ENCODE data around the gene ELF5.

The ELF5 gene

DNA sequence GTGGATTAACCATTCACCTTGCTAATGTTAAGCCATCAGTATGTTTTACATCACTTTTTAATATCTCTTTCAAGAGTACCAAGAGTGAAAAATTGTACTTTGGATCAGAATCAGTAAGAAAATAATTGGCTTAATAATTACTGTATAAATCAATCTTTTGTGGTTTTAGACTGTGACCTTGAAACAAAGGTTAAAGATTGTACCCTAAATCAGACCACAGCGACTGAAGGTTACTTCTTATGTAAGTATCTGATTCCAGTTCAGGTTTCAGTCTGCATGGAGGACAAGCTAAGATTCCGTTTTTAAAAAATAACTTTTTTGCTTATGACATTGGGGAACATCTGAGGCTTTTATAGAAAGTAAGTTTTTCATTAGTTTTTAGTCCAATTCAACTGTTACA, 56.0 kb downstream of the ELF5 start:
- in situ Hi-C loops (cut with HindIII; ENCODE audit: low pct_unique_long_range_greater_than_20kb, low sequenced_read_pairs): no loop called here
- DNase-seq (ENCODE audit: low read depth in 1 of 2, low spot score in 1 of 2): no peak
- no peak for TF ChIP-seq JUND (IDR thresholded peaks at IDR 0.05; ENCODE audit: low read depth)

DNA sequence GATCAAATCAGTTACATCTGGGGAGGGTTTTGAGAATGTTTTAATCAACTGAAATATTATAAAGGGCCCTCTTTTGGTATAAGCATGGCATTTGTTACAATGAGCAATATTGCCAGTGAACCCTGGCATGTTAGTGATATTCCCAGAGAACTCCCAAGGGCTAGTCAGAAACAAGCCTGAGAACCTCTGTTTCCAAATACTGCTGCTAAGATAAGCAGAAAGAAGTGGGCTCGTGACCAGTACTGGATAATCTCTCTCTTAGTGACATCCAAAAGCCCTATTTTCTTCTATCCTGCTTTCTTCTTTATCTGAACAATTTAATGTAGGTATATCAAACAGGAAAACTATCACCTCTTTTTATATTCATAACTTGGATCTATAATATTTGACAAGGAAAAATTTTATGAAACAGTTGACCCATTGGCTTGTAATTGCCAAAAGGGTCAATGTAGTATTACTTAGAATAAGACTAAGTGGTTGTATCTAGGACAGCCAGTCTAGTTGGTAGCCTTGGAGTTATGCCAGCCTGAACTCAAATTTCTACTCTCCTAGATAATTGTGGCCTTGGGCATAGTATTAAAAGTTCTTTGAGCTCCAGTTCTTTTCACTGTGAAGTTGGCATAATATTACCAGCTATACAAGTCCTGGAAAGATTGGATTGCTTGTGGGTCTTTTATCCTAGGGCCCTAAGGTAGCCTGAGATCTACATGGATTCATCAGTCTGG, 59.1 kb downstream of the ELF5 start:
- no peak for DNase-seq (ENCODE audit: low read depth in 1 of 2, low spot score in 1 of 2)
- no peak for TF ChIP-seq JUND (IDR thresholded peaks at IDR 0.05; ENCODE audit: low read depth)
- in situ Hi-C loops (cut with HindIII; ENCODE audit: low pct_unique_long_range_greater_than_20kb, low sequenced_read_pairs): no loop called here

DNA sequence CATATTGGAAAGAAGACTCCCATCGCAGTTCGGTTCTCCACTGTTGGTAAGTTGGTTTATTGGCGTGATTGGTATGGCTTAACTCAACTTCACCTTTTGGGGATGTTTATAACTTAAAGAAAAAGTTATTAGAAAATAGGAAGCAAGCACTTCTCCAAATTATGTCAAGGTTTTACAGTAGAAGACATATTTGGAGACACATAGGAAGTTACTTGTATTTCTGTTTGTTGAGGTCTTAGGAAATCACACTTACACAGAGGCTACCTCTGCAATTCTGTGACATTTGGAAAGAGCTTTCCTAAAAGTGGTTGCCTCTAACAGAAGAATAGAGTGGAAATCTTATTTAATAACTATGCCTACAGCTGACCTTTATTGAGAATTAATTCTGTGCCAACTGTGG, 62.5 kb downstream of the ELF5 start:
- in situ Hi-C loops (cut with HindIII; ENCODE audit: low pct_unique_long_range_greater_than_20kb, low sequenced_read_pairs): no loop called here
- TF ChIP-seq JUND (IDR thresholded peaks at IDR 0.05; ENCODE audit: low read depth): no peak
- no peak for DNase-seq (ENCODE audit: low read depth in 1 of 2, low spot score in 1 of 2)

DNA sequence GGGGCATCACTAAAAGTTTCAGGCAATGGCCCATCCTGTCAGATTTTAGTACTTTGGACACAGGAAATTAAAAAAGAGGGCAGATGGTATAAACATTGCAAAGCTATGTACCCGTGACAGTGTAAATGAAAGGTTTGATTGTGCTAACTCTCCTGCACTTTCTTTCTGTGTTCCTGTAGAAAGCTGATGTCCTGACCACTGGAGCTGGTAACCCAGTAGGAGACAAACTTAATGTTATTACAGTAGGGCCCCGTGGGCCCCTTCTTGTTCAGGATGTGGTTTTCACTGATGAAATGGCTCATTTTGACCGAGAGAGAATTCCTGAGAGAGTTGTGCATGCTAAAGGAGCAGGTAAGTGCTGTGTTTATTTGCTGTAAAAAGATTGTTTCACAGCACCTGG, 64.6 kb downstream of the ELF5 start:
- DNase-seq (ENCODE audit: low read depth in 1 of 2, low spot score in 1 of 2): no peak
- in situ Hi-C loops (cut with HindIII; ENCODE audit: low pct_unique_long_range_greater_than_20kb, low sequenced_read_pairs): no loop called here
- no peak for TF ChIP-seq JUND (IDR thresholded peaks at IDR 0.05; ENCODE audit: low read depth)

DNA sequence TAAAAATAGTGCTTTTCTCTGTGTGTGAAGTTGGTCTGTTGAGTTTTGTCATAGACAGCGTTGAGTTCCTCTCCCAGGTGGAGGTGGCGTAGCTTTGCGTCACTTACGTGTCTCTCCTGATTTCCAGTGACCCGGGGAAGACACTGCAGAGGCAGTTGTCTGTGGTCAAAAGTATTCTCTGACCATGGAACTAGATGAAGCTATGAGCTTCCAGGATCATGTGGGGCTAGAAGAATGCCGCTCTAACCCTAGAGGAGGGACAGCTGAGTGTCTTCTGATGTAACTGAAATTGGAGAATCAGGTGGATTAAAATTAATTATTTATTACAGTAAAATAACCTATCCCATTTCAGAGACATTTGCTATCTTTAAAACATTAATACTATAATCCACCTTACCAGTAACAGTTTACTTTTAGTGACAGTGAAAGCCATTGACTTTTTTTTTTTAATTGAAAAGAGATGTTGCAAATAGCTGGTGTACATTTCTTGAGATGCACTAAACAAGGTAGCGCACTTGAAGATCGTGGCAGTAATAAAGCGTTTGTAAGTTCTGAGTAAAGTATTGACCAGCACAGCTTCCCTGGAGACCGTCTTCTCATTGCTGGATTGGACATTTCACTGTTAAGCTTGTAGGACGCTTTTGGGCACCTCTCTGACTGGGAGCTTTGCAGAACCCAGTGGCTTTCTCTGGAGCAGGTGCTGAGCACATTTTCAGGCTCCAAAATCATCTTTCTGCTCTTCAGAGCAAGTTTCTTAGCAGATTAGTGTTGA, 65.2 kb downstream of the ELF5 start:
- in situ Hi-C loops (cut with HindIII; ENCODE audit: low pct_unique_long_range_greater_than_20kb, low sequenced_read_pairs): no loop called here
- no peak for DNase-seq (ENCODE audit: low read depth in 1 of 2, low spot score in 1 of 2)
- TF ChIP-seq JUND (IDR thresholded peaks at IDR 0.05; ENCODE audit: low read depth): no peak

DNA sequence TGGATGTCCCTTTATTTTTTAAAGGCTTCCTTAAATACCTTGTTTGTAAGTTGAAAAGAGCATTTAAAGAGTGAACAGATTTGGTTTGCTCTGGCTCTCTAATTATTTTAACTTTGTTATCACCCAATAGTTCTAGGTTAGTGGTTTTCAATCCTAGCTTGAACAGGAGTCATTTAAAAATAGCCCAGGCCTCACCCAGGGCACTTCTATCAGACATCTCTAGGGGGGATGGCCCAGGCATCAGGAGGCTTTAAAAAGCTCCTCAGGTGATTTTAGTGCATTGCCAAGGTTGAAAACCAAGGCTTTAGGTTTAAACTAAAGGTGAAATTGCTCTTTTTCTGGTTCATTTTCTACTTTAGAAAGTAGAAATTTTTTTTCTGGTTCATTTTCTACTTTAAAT, 66.5 kb downstream of the ELF5 start:
- TF ChIP-seq JUND (IDR thresholded peaks at IDR 0.05; ENCODE audit: low read depth): no peak
- in situ Hi-C loops (cut with HindIII; ENCODE audit: low pct_unique_long_range_greater_than_20kb, low sequenced_read_pairs): no loop called here
- DNase-seq (ENCODE audit: low read depth in 1 of 2, low spot score in 1 of 2): no peak

DNA sequence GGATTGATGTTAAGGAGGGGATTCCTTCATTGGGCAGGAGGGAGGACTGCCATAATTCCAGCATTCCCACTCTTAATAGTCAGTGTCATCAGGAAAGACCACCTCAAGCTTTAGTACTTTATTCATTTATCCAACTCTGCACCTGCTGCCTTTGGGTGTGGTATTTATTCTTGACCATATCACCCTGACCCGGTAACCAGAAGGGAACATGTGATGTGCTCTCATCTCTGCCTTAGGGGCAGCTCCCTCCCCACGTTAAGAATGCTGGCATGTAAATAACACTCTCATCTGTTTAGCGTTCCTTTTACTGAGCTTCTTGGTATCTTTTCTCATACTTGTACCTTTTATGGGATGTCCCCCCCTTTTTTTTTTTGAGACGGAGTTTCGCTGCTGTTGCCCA, 67.2 kb downstream of the ELF5 start:
- in situ Hi-C loops (cut with HindIII; ENCODE audit: low pct_unique_long_range_greater_than_20kb, low sequenced_read_pairs): no loop called here
- no peak for TF ChIP-seq JUND (IDR thresholded peaks at IDR 0.05; ENCODE audit: low read depth)
- no peak for DNase-seq (ENCODE audit: low read depth in 1 of 2, low spot score in 1 of 2)

DNA sequence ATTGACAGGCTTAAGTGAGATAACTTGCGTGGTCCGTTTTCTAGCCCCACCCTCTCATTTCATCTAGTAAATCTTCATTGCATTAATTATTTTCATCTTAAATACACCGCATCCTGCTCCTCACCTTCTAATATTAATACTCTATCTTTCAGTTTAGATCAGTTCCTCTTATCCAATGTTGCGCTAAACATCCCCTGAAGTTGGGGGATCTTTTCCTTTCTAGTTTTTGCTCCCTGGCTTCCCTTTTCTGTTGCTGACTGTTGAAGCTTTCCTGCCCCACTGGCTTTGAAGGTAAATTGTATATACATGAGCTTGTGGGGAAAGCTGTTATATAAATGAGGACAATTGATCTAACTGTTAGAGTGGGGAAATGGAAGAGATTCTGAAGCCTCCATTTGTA, 67.6 kb downstream of the ELF5 start:
- in situ Hi-C loops (cut with HindIII; ENCODE audit: low pct_unique_long_range_greater_than_20kb, low sequenced_read_pairs): no loop called here
- no peak for DNase-seq (ENCODE audit: low read depth in 1 of 2, low spot score in 1 of 2)

DNA sequence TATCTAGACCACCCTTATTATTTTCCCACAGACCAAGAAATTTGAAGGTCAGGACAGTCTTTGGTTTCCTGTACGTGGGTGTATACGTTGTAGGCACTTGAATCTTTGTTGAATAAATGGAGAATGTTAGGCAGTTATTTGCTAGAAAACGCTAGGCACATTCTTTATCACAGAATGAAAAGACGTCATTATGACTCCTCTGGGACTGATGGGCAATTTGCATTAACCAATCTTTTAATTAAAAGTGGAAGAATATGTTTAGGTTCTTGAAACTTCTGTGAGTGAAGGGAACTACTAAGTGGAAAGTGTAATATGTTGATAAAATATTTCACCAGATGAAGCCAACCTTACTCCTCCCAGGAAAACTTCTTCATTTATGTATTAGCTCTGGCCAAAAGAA, 69.2 kb downstream of the ELF5 start:
- no peak for TF ChIP-seq JUND (IDR thresholded peaks at IDR 0.05; ENCODE audit: low read depth)
- in situ Hi-C loops (cut with HindIII; ENCODE audit: low pct_unique_long_range_greater_than_20kb, low sequenced_read_pairs): no loop called here
- no peak for DNase-seq (ENCODE audit: low read depth in 1 of 2, low spot score in 1 of 2)

More for the DNA sequence above, 67.6 kb downstream of the ELF5 start:
- no peak for TF ChIP-seq JUND (IDR thresholded peaks at IDR 0.05; ENCODE audit: low read depth)

DNA sequence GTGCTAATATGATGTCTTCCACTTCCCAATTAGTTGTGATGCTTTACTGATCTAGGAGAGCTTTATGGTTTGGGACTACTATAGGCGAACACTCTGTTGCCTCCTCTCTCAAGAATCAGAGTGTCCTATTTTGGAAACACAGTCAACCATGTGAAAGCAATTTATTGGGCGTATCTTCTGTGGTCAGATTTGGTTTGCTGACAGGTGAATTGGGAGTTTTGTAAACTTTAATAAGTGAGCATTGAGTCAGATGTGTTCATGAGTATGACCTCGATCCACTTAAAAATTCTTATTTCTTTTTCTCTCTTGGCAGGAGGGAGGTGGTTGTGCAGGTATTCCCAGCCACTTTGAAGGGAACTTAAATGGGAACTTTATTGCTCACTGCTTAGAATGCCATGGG, 70.5 kb downstream of the ELF5 start:
- no peak for DNase-seq (ENCODE audit: low read depth in 1 of 2, low spot score in 1 of 2)
- in situ Hi-C loops (cut with HindIII; ENCODE audit: low pct_unique_long_range_greater_than_20kb, low sequenced_read_pairs): no loop called here
- TF ChIP-seq JUND (IDR thresholded peaks at IDR 0.05; ENCODE audit: low read depth): no peak

DNA sequence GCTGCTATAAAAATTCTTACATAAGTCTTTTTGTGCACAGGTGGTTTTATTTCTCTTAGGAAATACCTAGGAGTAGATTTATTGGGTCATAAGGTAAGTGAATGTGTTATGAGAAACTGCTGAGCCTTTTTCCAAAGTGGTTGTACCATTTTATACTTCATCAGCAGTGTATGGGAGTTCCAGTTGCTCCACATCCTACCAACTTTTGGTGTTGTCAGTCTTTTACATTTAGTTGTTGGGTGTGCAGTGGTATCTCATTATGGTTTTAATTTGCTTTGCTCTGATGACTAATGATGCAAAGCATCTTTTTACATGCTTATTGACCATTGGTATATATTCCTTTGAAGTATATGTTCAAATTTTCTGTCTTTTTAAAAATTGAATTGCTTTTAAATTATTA, 71.8 kb downstream of the ELF5 start:
- no peak for TF ChIP-seq JUND (IDR thresholded peaks at IDR 0.05; ENCODE audit: low read depth)
- in situ Hi-C loops (cut with HindIII; ENCODE audit: low pct_unique_long_range_greater_than_20kb, low sequenced_read_pairs): no loop called here
- DNase-seq (ENCODE audit: low read depth in 1 of 2, low spot score in 1 of 2): no peak

DNA sequence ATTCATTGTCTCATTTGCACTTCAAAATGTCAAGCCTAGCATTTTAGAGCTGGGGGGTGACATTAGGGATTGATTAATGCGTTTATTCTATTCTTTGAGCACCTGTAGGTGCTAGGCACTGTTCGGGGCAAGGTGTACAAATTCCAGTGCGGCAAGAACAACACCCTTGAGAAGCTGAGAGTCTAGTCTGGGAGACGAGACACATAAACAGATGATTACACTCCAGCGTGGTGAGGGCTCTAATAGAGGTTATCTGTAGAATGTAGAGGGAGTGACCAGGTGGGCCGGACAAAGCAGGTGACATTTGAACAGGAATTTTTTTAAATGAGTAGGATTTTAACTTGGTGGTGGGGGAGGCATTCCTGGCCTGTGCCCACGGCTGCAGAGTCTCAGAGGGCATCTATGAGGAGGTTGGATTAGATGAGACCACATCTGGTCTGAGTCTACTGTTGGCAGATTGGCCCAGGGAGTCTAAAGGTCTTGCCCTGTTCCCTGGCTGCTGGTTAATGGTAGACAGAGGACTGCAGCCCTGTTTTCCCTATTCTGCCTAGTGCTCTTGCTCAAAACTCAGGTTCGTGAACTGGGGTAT, 73.9 kb downstream of the ELF5 start:
- in situ Hi-C loops (cut with HindIII; ENCODE audit: low pct_unique_long_range_greater_than_20kb, low sequenced_read_pairs): no loop called here
- DNase-seq (ENCODE audit: low read depth in 1 of 2, low spot score in 1 of 2): peak in 1 of 2 experiments; percentile 25

More for the DNA sequence above, 73.9 kb downstream of the ELF5 start:
- no peak for TF ChIP-seq JUND (IDR thresholded peaks at IDR 0.05; ENCODE audit: low read depth)

Data from T47D (cell line).